IPS DF 6.9 (cell line): ENCODE results near the gene NNT.

Experiments used
- DNase-seq: peaks from one replicate; pipeline ENCODE4 v3.0.0-alpha.2; 2013; ENCODE audit warnings: low read depth, low spot score
- H3K27ac ChIP-seq: one replicate; pipeline ENCODE4 v1.5.1; 2013; ENCODE audit warnings: low read length, control low read depth
- H3K27me3 ChIP-seq: 2 replicates; pipeline ENCODE4 v1.6.1; 2013; ENCODE audit warnings: mild to moderate bottlenecking, low read length; ENCODE audit not compliant: control insufficient read depth, insufficient read depth
- H3K36me3 ChIP-seq: 2 replicates; pipeline ENCODE4 v1.6.1; 2013; ENCODE audit warnings: low read length; ENCODE audit not compliant: control insufficient read depth, insufficient read depth
- H3K4me1 ChIP-seq: 2 replicates; pipeline ENCODE4 v1.6.1; 2013; ENCODE audit warnings: low read length; ENCODE audit not compliant: control insufficient read depth, insufficient read depth
- H3K4me3 ChIP-seq: 2 replicates; pipeline ENCODE4 v1.5.1; 2013; ENCODE audit warnings: mild to moderate bottlenecking, low read length
- H3K9me3 ChIP-seq: 2 replicates; pipeline ENCODE4 v1.6.1; 2013; ENCODE audit warnings: low read length, inconsistent platforms; ENCODE audit not compliant: control insufficient read depth, insufficient read depth
- WGBS: extraction: QIAGEN DNeasy Blood & Tissue Kit; methylation state at CpG from one replicate; pipeline ENCODE4 v1.1.7; 2013; ENCODE audit warnings: mixed read lengths, missing lambda C conversion rate; ENCODE audit not compliant: insufficient read length, insufficient coverage; 5-methylcytosine and 5-hydroxymethylcytosine counted together

NNT gene

GRCh38 chr5:43627028-43627427 is 24.0 kb downstream of the NNT start:
- Histone ChIP-seq H3K27ac (no peak overlapping the region), H3K4me1 (no peaks in the 10 kb centered on the region), H3K36me3 (no peaks in the 10 kb centered on the region), H3K9me3 (no peaks in the 10 kb centered on the region), H3K4me3 (no peak overlapping the region), H3K27me3 (no peaks in the 10 kb centered on the region)
- no CpG with 5 or more reads among the region's 2 CpGs for WGBS
- no peak for DNase-seq

- Histone ChIP-seq H3K9me3 (no peaks in the 10 kb centered on the region), H3K36me3 (no peaks in the 10 kb centered on the region), H3K4me3 (no peak overlapping the region), H3K4me1 (no peaks in the 10 kb centered on the region), H3K27ac (no peak overlapping the region), H3K27me3 (no peaks in the 10 kb centered on the region)
- no CpG with 5 or more reads among the region's 5 CpGs for WGBS
- peak; percentile 70 for DNase-seq
Observed at GRCh38 chr5:43631182-43631910, 28.4 kb downstream of the NNT start.

GRCh38 chr5:43634621-43635020 is 31.6 kb downstream of the NNT start:
- Histone ChIP-seq H3K27ac (no peak overlapping the region), H3K36me3 (no peaks in the 10 kb centered on the region), H3K4me3 (no peak overlapping the region), H3K27me3 (no peaks in the 10 kb centered on the region), H3K9me3 (no peaks in the 10 kb centered on the region), H3K4me1 (no peaks in the 10 kb centered on the region)
- no CpG with 5 or more reads among the region's 2 CpGs for WGBS
- no peak for DNase-seq

- Histone ChIP-seq H3K27me3 (no peaks in the 10 kb centered on the region), H3K27ac (no peak overlapping the region), H3K9me3 (no peaks in the 10 kb centered on the region), H3K4me3 (no peak overlapping the region), H3K36me3 (no peaks in the 10 kb centered on the region), H3K4me1 (no peaks in the 10 kb centered on the region)
- DNase-seq: no peak
Observed at GRCh38 chr5:43635374-43635773, 32.4 kb downstream of the NNT start.

GRCh38 chr5:43636076-43636475 is 33.1 kb downstream of the NNT start:
- Histone ChIP-seq H3K36me3 (no peaks in the 10 kb centered on the region), H3K4me3 (no peak overlapping the region), H3K4me1 (no peaks in the 10 kb centered on the region), H3K9me3 (no peaks in the 10 kb centered on the region), H3K27me3 (no peaks in the 10 kb centered on the region), H3K27ac (no peak overlapping the region)
- WGBS: no CpG with 5 or more reads among the region's 2 CpGs
- no peak for DNase-seq

GRCh38 chr5:43637416-43637815 is 34.4 kb downstream of the NNT start:
- Histone ChIP-seq H3K4me1 (no peaks in the 10 kb centered on the region), H3K4me3 (no peak overlapping the region), H3K27me3 (no peaks in the 10 kb centered on the region), H3K36me3 (no peaks in the 10 kb centered on the region), H3K27ac (no peak overlapping the region), H3K9me3 (no peaks in the 10 kb centered on the region)
- DNase-seq: no peak
- no CpG with 5 or more reads among the region's 1 CpG for WGBS

- Histone ChIP-seq H3K4me1 (no peaks in the 10 kb centered on the region), H3K4me3 (no peak overlapping the region), H3K36me3 (no peaks in the 10 kb centered on the region), H3K27me3 (no peaks in the 10 kb centered on the region), H3K27ac (no peak overlapping the region), H3K9me3 (no peaks in the 10 kb centered on the region)
- no CpG with 5 or more reads among the region's 2 CpGs for WGBS
- no peak for DNase-seq
Observed at GRCh38 chr5:43638107-43638506, 35.1 kb downstream of the NNT start.

- H3K27me3 ChIP-seq: no peaks in the 10 kb centered on the region
- no peaks in the 10 kb centered on the region for H3K4me1 ChIP-seq
- H3K9me3 ChIP-seq: no peaks in the 10 kb centered on the region
- no peak overlapping the region for H3K27ac ChIP-seq
- no peak for DNase-seq
- no peaks in the 10 kb centered on the region for H3K36me3 ChIP-seq
- no peak overlapping the region for H3K4me3 ChIP-seq
Observed at GRCh38 chr5:43638546-43638945, 35.6 kb downstream of the NNT start.

GRCh38 chr5:43639566-43639965 is 36.6 kb downstream of the NNT start:
- H3K4me1 ChIP-seq: no peaks in the 10 kb centered on the region; the same call in 1 of the 2 replicates
- H3K27ac ChIP-seq: no peak overlapping the region
- WGBS: no CpG with 5 or more reads among the region's 1 CpG
- no peak overlapping the region for H3K4me3 ChIP-seq
- no peaks in the 10 kb centered on the region for H3K9me3 ChIP-seq
- DNase-seq: no peak
- H3K36me3 ChIP-seq: no peaks in the 10 kb centered on the region
- H3K27me3 ChIP-seq: no peaks in the 10 kb centered on the region

GRCh38 chr5:43642428-43642827 is 39.4 kb downstream of the NNT start:
- no peaks in the 10 kb centered on the region for H3K36me3 ChIP-seq
- H3K4me3 ChIP-seq: no peak overlapping the region
- no peak for DNase-seq
- no peaks in the 10 kb centered on the region; the same call in 1 of the 2 replicates for H3K4me1 ChIP-seq
- H3K27me3 ChIP-seq: no peaks in the 10 kb centered on the region
- no CpG with 5 or more reads among the region's 2 CpGs for WGBS
- H3K27ac ChIP-seq: no peak overlapping the region
- H3K9me3 ChIP-seq: no peaks in the 10 kb centered on the region

- no peak for DNase-seq
- Histone ChIP-seq H3K36me3 (no peaks in the 10 kb centered on the region), H3K27me3 (no peaks in the 10 kb centered on the region), H3K9me3 (no peaks in the 10 kb centered on the region), H3K4me3 (no peak overlapping the region), H3K27ac (no peak overlapping the region), H3K4me1 (no peaks in the 10 kb centered on the region; the same call in 1 of the 2 replicates)
- no CpG with 5 or more reads among the region's 1 CpG for WGBS
Observed at GRCh38 chr5:43643327-43643726, 40.3 kb downstream of the NNT start.
